ENCODE measurements around the gene CYTH4.
"Not testable (repeated sequence)": the region's sequence is repeated elsewhere in the genome, so short reads cannot be mapped to it uniquely, and the experiment has no call there.

CYTH4 gene

GRCh38 chr22:37328538-37329237, 46.4 kb downstream of the CYTH4 start:
- not testable (repeated sequence) for H3K27ac Mint-ChIP-seq; H3K36me3 Mint-ChIP-seq (ENCODE audit: low read depth); H3K4me3 Mint-ChIP-seq; H3K9me3 Mint-ChIP-seq; H3K4me1 Mint-ChIP-seq (ENCODE audit: low read depth)
- H3K27me3 Mint-ChIP-seq (ENCODE audit: low read depth), result peaks cover 74% of the 10 kb centered on the region

- H3K27ac Mint-ChIP-seq, result no peak overlapping the region
- no peak overlapping the region for H3K4me3 Mint-ChIP-seq
These were observed 47.2 kb downstream of the CYTH4 start for GRCh38 chr22:37329238-37330140.

GRCh38 chr22:37330200-37331033, 48.1 kb downstream of the CYTH4 start:
- H3K27ac Mint-ChIP-seq, result no peak overlapping the region
- no peaks in the 10 kb centered on the region for H3K36me3 Mint-ChIP-seq (ENCODE audit: low read depth)
- H3K27me3 Mint-ChIP-seq (ENCODE audit: low read depth), result peaks cover 80% of the 10 kb centered on the region
- H3K4me3 Mint-ChIP-seq, result no peak overlapping the region
- H3K4me1 Mint-ChIP-seq (ENCODE audit: low read depth), result peaks cover 4% of the 10 kb centered on the region
- H3K9me3 Mint-ChIP-seq, result no peaks in the 10 kb centered on the region

More at GRCh38 chr22:37329238-37330140, 47.2 kb downstream of the CYTH4 start:
- Mint-ChIP-seq H3K4me1 (ENCODE audit: low read depth) (peaks cover 1% of the 10 kb centered on the region), H3K36me3 (ENCODE audit: low read depth) (no peaks in the 10 kb centered on the region), H3K9me3 (no peaks in the 10 kb centered on the region), H3K27me3 (ENCODE audit: low read depth) (peaks cover 73% of the 10 kb centered on the region)

- Mint-ChIP-seq H3K4me1 (ENCODE audit: low read depth) (peaks cover 5% of the 10 kb centered on the region), H3K27ac (no peak overlapping the region), H3K9me3 (no peaks in the 10 kb centered on the region), H3K36me3 (ENCODE audit: low read depth) (no peaks in the 10 kb centered on the region), H3K27me3 (ENCODE audit: low read depth) (peaks cover 86% of the 10 kb centered on the region), H3K4me3 (no peak overlapping the region)
These were observed 48.7 kb downstream of the CYTH4 start for GRCh38 chr22:37331034-37331428.

GRCh38 chr22:37331856-37332536, 49.7 kb downstream of the CYTH4 start:
- H3K4me3 Mint-ChIP-seq, result no peak overlapping the region
- no peaks in the 10 kb centered on the region for H3K9me3 Mint-ChIP-seq
- peaks cover 5% of the 10 kb centered on the region for H3K4me1 Mint-ChIP-seq (ENCODE audit: low read depth)
- peaks cover 86% of the 10 kb centered on the region for H3K27me3 Mint-ChIP-seq (ENCODE audit: low read depth)
- H3K36me3 Mint-ChIP-seq (ENCODE audit: low read depth), result no peaks in the 10 kb centered on the region
- H3K27ac Mint-ChIP-seq, result no peak overlapping the region

- Mint-ChIP-seq H3K27ac (no peak overlapping the region), H3K36me3 (ENCODE audit: low read depth) (no peaks in the 10 kb centered on the region), H3K4me1 (ENCODE audit: low read depth) (peaks cover 5% of the 10 kb centered on the region), H3K9me3 (no peaks in the 10 kb centered on the region), H3K27me3 (ENCODE audit: low read depth) (peaks cover 77% of the 10 kb centered on the region), H3K4me3 (no peak overlapping the region)
These were observed 51.6 kb downstream of the CYTH4 start for GRCh38 chr22:37333724-37334460.

GRCh38 chr22:37334461-37334858, 52.2 kb downstream of the CYTH4 start:
- H3K36me3 Mint-ChIP-seq (ENCODE audit: low read depth), result no peaks in the 10 kb centered on the region
- no peaks in the 10 kb centered on the region for H3K9me3 Mint-ChIP-seq
- H3K27me3 Mint-ChIP-seq (ENCODE audit: low read depth), result peaks cover 72% of the 10 kb centered on the region
- no peak overlapping the region for H3K27ac Mint-ChIP-seq
- H3K4me3 Mint-ChIP-seq, result no peak overlapping the region
- peaks cover 5% of the 10 kb centered on the region for H3K4me1 Mint-ChIP-seq (ENCODE audit: low read depth)

GRCh38 chr22:37334859-37335805, 52.8 kb downstream of the CYTH4 start:
- Mint-ChIP-seq H3K9me3 (no peaks in the 10 kb centered on the region), H3K36me3 (ENCODE audit: low read depth) (no peaks in the 10 kb centered on the region), H3K27me3 (ENCODE audit: low read depth) (peaks cover 66% of the 10 kb centered on the region), H3K4me1 (ENCODE audit: low read depth) (peaks cover 5% of the 10 kb centered on the region), H3K4me3 (no peak overlapping the region), H3K27ac (no peak overlapping the region)

- Mint-ChIP-seq H3K27ac (no peak overlapping the region), H3K4me1 (ENCODE audit: low read depth) (peaks cover 5% of the 10 kb centered on the region), H3K27me3 (ENCODE audit: low read depth) (peaks cover 63% of the 10 kb centered on the region)
These were observed 53.5 kb downstream of the CYTH4 start for GRCh38 chr22:37335806-37336199.

GRCh38 chr22:37336579-37336978, 54.3 kb downstream of the CYTH4 start:
- H3K27ac Mint-ChIP-seq, result no peak overlapping the region
- peaks cover 5% of the 10 kb centered on the region for H3K4me1 Mint-ChIP-seq (ENCODE audit: low read depth)
- H3K36me3 Mint-ChIP-seq (ENCODE audit: low read depth), result no peaks in the 10 kb centered on the region
- no peak overlapping the region for H3K4me3 Mint-ChIP-seq
- no peaks in the 10 kb centered on the region for H3K9me3 Mint-ChIP-seq
- peaks cover 58% of the 10 kb centered on the region for H3K27me3 Mint-ChIP-seq (ENCODE audit: low read depth)

More at GRCh38 chr22:37335806-37336199, 53.5 kb downstream of the CYTH4 start:
- no peak overlapping the region for H3K4me3 Mint-ChIP-seq
- H3K36me3 Mint-ChIP-seq (ENCODE audit: low read depth), result no peaks in the 10 kb centered on the region
- no peaks in the 10 kb centered on the region for H3K9me3 Mint-ChIP-seq

- no peak overlapping the region for H3K27ac Mint-ChIP-seq
- H3K4me3 Mint-ChIP-seq, result no peak overlapping the region
- H3K27me3 Mint-ChIP-seq (ENCODE audit: low read depth), result peaks cover 50% of the 10 kb centered on the region
- H3K36me3 Mint-ChIP-seq (ENCODE audit: low read depth), result no peaks in the 10 kb centered on the region
- H3K4me1 Mint-ChIP-seq (ENCODE audit: low read depth), result peaks cover 5% of the 10 kb centered on the region
- no peaks in the 10 kb centered on the region for H3K9me3 Mint-ChIP-seq
These were observed 55.1 kb downstream of the CYTH4 start for GRCh38 chr22:37337204-37337943.

- H3K4me1 Mint-ChIP-seq (ENCODE audit: low read depth), result peaks cover 5% of the 10 kb centered on the region
- no peak overlapping the region for H3K4me3 Mint-ChIP-seq
- H3K27ac Mint-ChIP-seq, result no peak overlapping the region
- no peaks in the 10 kb centered on the region for H3K9me3 Mint-ChIP-seq
- peaks cover 39% of the 10 kb centered on the region for H3K27me3 Mint-ChIP-seq (ENCODE audit: low read depth)
- no peaks in the 10 kb centered on the region for H3K36me3 Mint-ChIP-seq (ENCODE audit: low read depth)
These were observed 56.4 kb downstream of the CYTH4 start for GRCh38 chr22:37338539-37339246.
